HCT116 (cell line): Measurements from ENCODE around the gene MLH1. TPM values are rescaled to one million over a fixed set of nuclear protein-coding genes. Genes with fewer than 3 reads are reported as not detected.
"Not testable (repeated sequence)": the region's sequence is repeated elsewhere in the genome, so short reads cannot be mapped to it uniquely, and the experiment has no call there.

Source experiments
- ATAC-seq: fragments of 200-7000 bp; cut with Tn5 transposase; 2 replicates; pipeline ENCODE4 v1.9.1; 2020; ENCODE audit warnings: mild to moderate bottlenecking, moderate library complexity
- BruUV-seq: library from RNA; stranded (reverse); fragments of 400-500 nt; replicated peaks from 2 replicates; lab custom pipeline; 2021; lab: Mats Ljungman, UMichigan
- CTCF ChIA-PET: fragments of 300-600 bp; sonication (Branson Sonifier 250); formaldehyde crosslinking; loops from one replicate; lab custom pipeline; 2021; ENCODE audit warnings: antibody characterized with exemption; lab: Charles Lee
- POLR2A ChIA-PET: fragments of 300-600, 350-600 bp; sonication (Branson Sonifier 250); formaldehyde crosslinking; loops from one replicate; lab custom pipeline; 2021; ENCODE audit warnings: antibody characterized with exemption; lab: Charles Lee
- RAD21 ChIA-PET, 2 experiments: fragments of 300-600 bp; sonication (Branson Sonifier 250); formaldehyde crosslinking; loops; one replicate each; lab custom pipeline; 2023; ENCODE audit warnings: low total read pairs in 2 of 2; ENCODE audit not compliant: uncharacterized antibody in 2 of 2, unreplicated experiment in 2 of 2, low non-redundant PET in 1 of 2; lab: Charles Lee
- DNase-seq: peaks from one replicate; pipeline ENCODE4 v3.0.0-alpha.2; 2010; ENCODE audit warnings: low read depth, low spot score
- H2AFZ ChIP-seq: fragments of 200-600 bp; shearing (Covaris generic), sonication (generic); 2 replicates; pipeline ENCODE4 v1.6.1; 2017; ENCODE audit warnings: low read depth, mixed run types, mixed read lengths, antibody characterized with exemption, low read length; ENCODE audit not compliant: poor library complexity, severe bottlenecking
- H3K27ac ChIP-seq: 2 replicates; pipeline ENCODE4 v1.5.1; 2012; ENCODE audit warnings: low read depth, low read length
- H3K27me3 ChIP-seq: fragments of 200-600 bp; sonication (generic); 2 replicates; pipeline ENCODE4 v1.6.1; 2016; ENCODE audit warnings: mixed run types, low read length, mixed read lengths; ENCODE audit not compliant: insufficient read depth
- H3K36me3 ChIP-seq, 2 experiments: fragments of 200-500 bp in 1 of 2; fragments of 200-600 bp in 1 of 2; sonication (Bioruptor generic) in 1 of 2; sonication (generic) in 1 of 2; 2 replicates each; pipeline versions ENCODE4 v1.5.1 to v1.6.1; 2014 to 2016; ENCODE audit warnings: low read length in 2 of 2, inconsistent platforms in 1 of 2, mixed read lengths in 1 of 2, mixed run types in 1 of 2; ENCODE audit not compliant: insufficient read depth in 2 of 2, control insufficient read depth in 1 of 2
- H3K4me1 ChIP-seq, 2 experiments: fragments of 200-600 bp in 1 of 2; sonication (generic) in 1 of 2; 2 replicates each; pipeline versions ENCODE4 v1.5.1 to v1.6.1; 2012 to 2017; ENCODE audit warnings: low read length in 2 of 2, inconsistent platforms in 1 of 2, mild to moderate bottlenecking in 1 of 2, mixed read lengths in 1 of 2, mixed run types in 1 of 2, moderate library complexity in 1 of 2; ENCODE audit not compliant: insufficient read depth in 2 of 2, control insufficient read depth in 1 of 2
- H3K4me2 ChIP-seq: fragments of 200-600 bp; sonication (generic); 2 replicates; pipeline ENCODE4 v1.6.1; 2017; ENCODE audit warnings: mixed run types, low read length, mixed read lengths
- H3K4me3 ChIP-seq, 2 experiments: fragments of 200-600 bp in 1 of 2; sonication (generic) in 1 of 2; replicated peaks in 1 of 2; 2 replicates each; pipeline ENCODE4 v1.5.1; 2011 to 2016; ENCODE audit warnings: low read length in 2 of 2, control low read depth in 1 of 2, low read depth in 1 of 2, mild to moderate bottlenecking in 1 of 2, mixed read lengths in 1 of 2, mixed run types in 1 of 2
- H3K79me2 ChIP-seq: fragments of 200-600 bp; sonication (generic); 2 replicates; pipeline ENCODE4 v1.6.1; 2017; ENCODE audit warnings: mild to moderate bottlenecking, mixed run types, low read length, moderate library complexity, mixed read lengths; ENCODE audit not compliant: insufficient read depth
- H3K9ac ChIP-seq: fragments of 200-600 bp; sonication (generic); 2 replicates; pipeline ENCODE4 v1.6.1; 2016; ENCODE audit warnings: low read length, mixed read lengths
- H3K9me2 ChIP-seq: fragments of 200-600 bp; sonication (generic), shearing (Covaris generic); 2 replicates; pipeline ENCODE4 v1.6.1; 2017; ENCODE audit warnings: mixed run types, mild to moderate bottlenecking, moderate library complexity; ENCODE audit not compliant: insufficient read depth
- H3K9me3 ChIP-seq, 2 experiments: fragments of 200-500 bp in 1 of 2; fragments of 200-600 bp in 1 of 2; sonication (Bioruptor generic) in 1 of 2; sonication (generic) in 1 of 2; 2 replicates each; pipeline ENCODE4 v1.6.1; 2014 to 2017; ENCODE audit warnings: low read length in 2 of 2, mixed read lengths in 2 of 2, inconsistent platforms in 1 of 2, low read depth in 1 of 2, mild to moderate bottlenecking in 1 of 2, mixed run types in 1 of 2, moderate library complexity in 1 of 2; ENCODE audit not compliant: control insufficient read depth in 1 of 2, insufficient read depth in 1 of 2
- H4K20me1 ChIP-seq: fragments of 200-600 bp; sonication (generic), shearing (Covaris generic); 2 replicates; pipeline ENCODE4 v1.6.1; 2017; ENCODE audit warnings: mixed run types, mild to moderate bottlenecking, moderate library complexity; ENCODE audit not compliant: insufficient read depth
- POLR2A ChIP-seq: IDR thresholded peaks from 2 replicates; pipeline ENCODE4 v1.7.0; 2011; ENCODE audit warnings: borderline replicate concordance; ENCODE audit not compliant: insufficient read depth, insufficient read length; ENCODE audit errors: extremely low read depth
- REST ChIP-seq: IDR thresholded peaks from 2 replicates; pipeline ENCODE4 v1.6.1; 2012; ENCODE audit warnings: low read depth
- ZFX ChIP-seq: fragments of 450-650 bp; IDR thresholded peaks from 2 replicates; pipeline ENCODE4 v1.6.1; 2017
- ZNF274 ChIP-seq: fragments of 200-500 bp; sonication (Bioruptor generic); IDR thresholded peaks from 2 replicates; pipeline ENCODE4 v1.6.1; 2014; ENCODE audit warnings: mild to moderate bottlenecking, low read depth, low read length, inconsistent platforms
- intact Hi-C: fragments of 100-400 bp; cut with micrococcal nuclease; formaldehyde crosslinking; loops from 2 replicates; pipeline ENCODE4 v1.10.0; 2022
- total RNA-seq: library from RNA; stranded (reverse); gene quantifications from one replicate; pipeline ENCODE4 v1.2.1, GENCODE V29; 2021; ENCODE audit not compliant: unreplicated experiment

The MLH1 gene
- total RNA-seq, 1 experiment from 2014 or later, result 9.6 TPM

DNA sequence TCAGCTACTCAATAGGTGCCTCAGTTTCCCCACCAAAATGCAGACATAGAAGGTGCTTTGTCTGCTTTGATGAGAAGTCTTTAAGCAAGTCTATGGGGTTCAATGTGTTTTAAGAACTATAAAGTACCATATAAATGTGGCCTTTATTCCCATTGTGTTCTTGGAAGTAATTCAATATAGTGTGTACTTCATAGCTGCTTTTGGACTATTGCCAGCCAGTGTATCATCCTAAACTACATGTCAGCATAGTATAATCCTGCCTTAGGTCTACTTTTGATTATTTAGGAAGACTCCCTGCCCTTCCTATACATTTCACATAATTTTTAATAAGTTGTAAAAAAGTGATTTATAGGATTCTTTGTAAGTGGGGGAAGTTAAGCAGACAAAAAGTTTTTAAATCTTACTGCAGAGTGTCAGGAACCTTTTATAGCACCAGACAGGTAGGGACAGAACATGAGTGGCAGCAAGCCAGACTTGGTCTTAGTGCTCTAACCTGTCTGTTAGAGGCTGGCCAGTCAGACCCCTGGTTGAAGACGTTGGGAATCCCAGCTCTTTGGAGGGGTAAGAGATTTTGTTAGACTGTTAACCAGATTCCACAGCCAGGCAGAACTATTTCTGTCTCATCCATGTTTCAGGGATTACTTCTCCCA lies 48.4 kb downstream of the MLH1 start (continued):
- TF ChIP-seq REST (no peak), ZNF274 (no peak), POLR2A (no peak), ZFX (no peak)

DNA sequence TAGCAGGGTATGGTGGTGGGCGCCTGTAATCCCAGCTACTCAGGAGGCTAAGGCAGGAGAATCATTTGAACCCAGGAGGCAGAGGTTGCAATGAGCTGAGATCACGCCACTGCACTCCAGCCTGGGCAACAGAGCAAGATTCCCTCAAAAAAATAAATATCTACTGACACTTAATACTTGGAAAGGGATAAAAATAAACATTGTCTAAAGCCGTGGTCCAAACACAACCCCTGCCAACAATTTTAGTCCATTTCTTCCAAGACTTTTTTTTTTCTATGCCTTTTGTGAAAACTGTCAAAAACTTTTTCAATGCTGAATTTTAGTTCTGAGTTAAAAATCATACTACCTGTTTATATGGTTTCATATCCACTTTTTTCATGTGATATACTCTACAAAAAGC lies 49.4 kb downstream of the MLH1 start:
- H3K4me2 ChIP-seq, ATAC-seq, H4K20me1 ChIP-seq, H3K9me3 ChIP-seq, H3K9me2 ChIP-seq, H3K4me3 ChIP-seq, DNase-seq, POLR2A ChIA-PET, H3K27ac ChIP-seq, H3K4me1 ChIP-seq, intact Hi-C loops, CTCF ChIA-PET, H3K27me3 ChIP-seq, RAD21 ChIA-PET, BruUV-seq, H3K79me2 ChIP-seq, H2AFZ ChIP-seq, H3K9ac ChIP-seq: not testable (repeated sequence)
- peaks cover 13 to 26% of the 10 kb centered on the region in 2 experiments; a peak in 3 of 4 replicates for H3K36me3 ChIP-seq
